Smooth muscle cell (in vitro differentiated cells): ENCODE measurements around the gene LSM3. TPM values are rescaled to one million over a fixed set of nuclear protein-coding genes. Genes with fewer than 3 reads are reported as not detected.

Source experiments
- DNase-seq: peaks from one replicate; lab custom pipeline; 2025; ENCODE audit not compliant: unreplicated experiment; lab: John Stamatoyannopoulos, UW
- H2AFZ ChIP-seq: fragments of 200-600 bp; sonication (generic); 2 replicates; pipeline ENCODE4 v1.6.0; 2016; ENCODE audit warnings: antibody characterized with exemption, low read depth, mild to moderate bottlenecking
- H3F3A ChIP-seq: fragments of 200-600 bp; sonication (generic); 2 replicates; pipeline ENCODE4 v1.6.0; 2017; ENCODE audit warnings: antibody characterized with exemption, low read depth
- H3K27ac ChIP-seq: fragments of 200-600 bp; sonication (generic); 2 replicates; pipeline ENCODE4 v1.5.1; 2016; ENCODE audit warnings: low read depth, mild to moderate bottlenecking
- H3K27me3 ChIP-seq: fragments of 200-600 bp; sonication (generic); 2 replicates; pipeline ENCODE4 v1.6.1; 2016; ENCODE audit warnings: low read depth, mild to moderate bottlenecking
- H3K36me3 ChIP-seq: fragments of 200-600 bp; sonication (generic); 2 replicates; pipeline ENCODE4 v1.5.1; 2016; ENCODE audit warnings: low read depth
- H3K4me1 ChIP-seq: fragments of 200-600 bp; sonication (generic); 2 replicates; pipeline ENCODE4 v1.5.1; 2016; ENCODE audit warnings: low read depth
- H3K4me2 ChIP-seq: fragments of 200-600 bp; sonication (generic); 2 replicates; pipeline ENCODE4 v1.6.0; 2016; ENCODE audit warnings: mild to moderate bottlenecking
- H3K4me3 ChIP-seq: fragments of 200-600 bp; sonication (generic); 2 replicates; pipeline ENCODE4 v1.5.1; 2016; ENCODE audit warnings: mild to moderate bottlenecking
- H3K79me2 ChIP-seq: fragments of 200-600 bp; sonication (generic); 2 replicates; pipeline ENCODE4 v1.6.0; 2016; ENCODE audit warnings: low read depth, mild to moderate bottlenecking
- H3K9ac ChIP-seq: fragments of 200-600 bp; sonication (generic); 2 replicates; pipeline ENCODE4 v1.6.0; 2016; ENCODE audit warnings: low read depth
- H3K9me3 ChIP-seq: fragments of 200-600 bp; sonication (generic); replicated peaks from 2 replicates; pipeline ENCODE4 v1.5.1; 2016; ENCODE audit warnings: low read depth
- H4K20me1 ChIP-seq: fragments of 200-600 bp; sonication (generic); 2 replicates; pipeline ENCODE4 v1.6.0; 2016; ENCODE audit warnings: low read depth
- WGBS: methylation state at CpG from one replicate; pipeline ENCODE4 v1.1.7; 2016; ENCODE audit warnings: low lambda C conversion rate; 5-methylcytosine and 5-hydroxymethylcytosine counted together
- polyA plus RNA-seq: library from polyadenylated mRNA; unstranded; fragments of >200 nt; fragmentation: Nextera tagmentation; extraction: Ambion mirVana; gene quantifications from 2 replicates; pipeline ENCODE4 v1.2.1, GENCODE V29; 2016
- total RNA-seq: library from RNA; depleted of rRNA; stranded (reverse); fragments of >200 nt; gene quantifications from 2 replicates; pipeline ENCODE4 v1.2.3, GENCODE V29; 2014
- TF ChIP-seq, protein P1 (sequence below): fragments of 200-600 bp; sonication (generic); IDR thresholded peaks from 2 replicates; pipeline ENCODE4 v1.5.1; 2017; ENCODE audit warnings: borderline replicate concordance, mild to moderate bottlenecking, antibody characterized with exemption; ENCODE audit not compliant: insufficient read depth, poor library complexity, severe bottlenecking

The LSM3 gene
- total and polyA plus RNA-seq, 2 experiments from 2014 or later, result 18.3 to 31.9 TPM

DNA sequence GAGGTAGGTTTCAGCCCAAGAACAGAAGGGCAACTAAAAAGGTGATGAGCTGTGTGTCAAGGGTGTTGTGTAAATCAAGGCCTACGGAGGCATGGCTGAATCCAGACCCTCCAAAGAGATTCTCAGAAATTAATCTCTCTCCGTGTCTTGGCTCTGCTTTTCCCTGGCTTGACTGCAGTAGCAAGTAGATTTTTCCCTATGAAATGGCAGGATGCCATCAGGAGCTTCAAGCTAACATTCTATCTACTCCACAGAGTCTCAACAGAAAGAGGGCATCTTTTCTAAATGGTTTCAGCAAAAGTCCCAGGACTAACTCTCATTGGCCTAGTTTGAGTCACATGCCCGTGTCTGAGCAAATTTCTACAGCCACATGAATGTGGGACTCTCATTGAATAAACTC lies 58.3 kb downstream of the LSM3 start:
- WGBS, result 99% methylated on average over 3 of the region's 3 CpGs
- no peak overlapping the region for H3K4me2 ChIP-seq
- no peaks in the 10 kb centered on the region for H3K4me1 ChIP-seq
- H3K27ac ChIP-seq, result no peak overlapping the region
- no peak overlapping the region for H3K9ac ChIP-seq
- no peaks in the 10 kb centered on the region for H3K79me2 ChIP-seq
- H3K27me3 ChIP-seq, result peaks cover 49% of the 10 kb centered on the region
- no peaks in the 10 kb centered on the region for H4K20me1 ChIP-seq
- DNase-seq, result no peak
- H3K4me3 ChIP-seq, result no peak overlapping the region
- no peaks in the 10 kb centered on the region for H3K36me3 ChIP-seq
- no peaks in the 10 kb centered on the region for H3K9me3 ChIP-seq
- H2AFZ ChIP-seq, result no peak overlapping the region
- H3F3A ChIP-seq, result peaks cover 6% of the 10 kb centered on the region
- TF ChIP-seq, protein P1, sequence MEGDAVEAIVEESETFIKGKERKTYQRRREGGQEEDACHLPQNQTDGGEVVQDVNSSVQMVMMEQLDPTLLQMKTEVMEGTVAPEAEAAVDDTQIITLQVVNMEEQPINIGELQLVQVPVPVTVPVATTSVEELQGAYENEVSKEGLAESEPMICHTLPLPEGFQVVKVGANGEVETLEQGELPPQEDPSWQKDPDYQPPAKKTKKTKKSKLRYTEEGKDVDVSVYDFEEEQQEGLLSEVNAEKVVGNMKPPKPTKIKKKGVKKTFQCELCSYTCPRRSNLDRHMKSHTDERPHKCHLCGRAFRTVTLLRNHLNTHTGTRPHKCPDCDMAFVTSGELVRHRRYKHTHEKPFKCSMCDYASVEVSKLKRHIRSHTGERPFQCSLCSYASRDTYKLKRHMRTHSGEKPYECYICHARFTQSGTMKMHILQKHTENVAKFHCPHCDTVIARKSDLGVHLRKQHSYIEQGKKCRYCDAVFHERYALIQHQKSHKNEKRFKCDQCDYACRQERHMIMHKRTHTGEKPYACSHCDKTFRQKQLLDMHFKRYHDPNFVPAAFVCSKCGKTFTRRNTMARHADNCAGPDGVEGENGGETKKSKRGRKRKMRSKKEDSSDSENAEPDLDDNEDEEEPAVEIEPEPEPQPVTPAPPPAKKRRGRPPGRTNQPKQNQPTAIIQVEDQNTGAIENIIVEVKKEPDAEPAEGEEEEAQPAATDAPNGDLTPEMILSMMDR, result no peak

DNA sequence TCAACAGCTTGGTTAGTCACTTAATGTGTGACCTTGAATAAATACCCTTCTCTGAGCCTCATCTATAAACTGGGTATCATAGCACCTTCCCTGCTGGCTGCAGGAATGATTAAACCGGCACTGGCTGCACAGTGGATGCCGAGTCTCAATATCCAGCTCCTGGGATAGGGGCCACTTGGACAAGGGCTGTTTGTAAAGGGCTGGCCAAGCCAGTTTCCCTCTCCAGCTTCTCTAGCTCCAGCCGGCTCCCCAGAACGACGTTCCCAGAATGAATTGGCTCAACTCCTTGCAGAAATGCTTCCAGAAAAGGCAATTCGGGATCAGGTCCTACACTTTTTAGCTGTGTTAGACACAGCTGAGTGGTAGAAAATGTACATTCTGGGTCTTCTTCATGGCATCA lies 58.8 kb downstream of the LSM3 start:
- 92% methylated on average over 6 of the region's 6 CpGs for WGBS

DNA sequence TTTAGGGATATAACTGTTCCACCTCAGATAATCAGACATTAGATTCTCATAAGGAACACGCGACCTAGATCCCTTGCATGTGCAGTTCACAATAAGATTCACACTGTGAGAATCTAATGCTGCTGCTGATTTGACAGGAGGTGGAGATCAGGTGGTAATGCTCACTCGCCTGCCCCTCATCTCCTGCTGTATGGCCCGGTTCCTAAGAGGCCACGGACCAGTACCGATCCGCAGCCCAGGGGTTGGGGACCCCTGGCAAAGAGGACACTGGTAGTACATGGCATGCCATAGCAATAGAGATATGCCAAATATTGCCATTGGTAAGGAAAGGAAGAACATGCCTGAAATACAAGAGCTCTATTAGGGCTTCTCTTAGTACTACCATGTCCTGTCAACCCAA lies 59.7 kb downstream of the LSM3 start:
- DNase-seq, result no peak
- TF ChIP-seq, protein P1, result no peak
- H3K27ac ChIP-seq, result no peak overlapping the region
- H3K9me3 ChIP-seq, result no peaks in the 10 kb centered on the region
- no peak overlapping the region for H3K9ac ChIP-seq
- peaks cover 3% of the 10 kb centered on the region for H3K4me1 ChIP-seq
- H4K20me1 ChIP-seq, result no peaks in the 10 kb centered on the region
- no peaks in the 10 kb centered on the region for H3F3A ChIP-seq
- no peaks in the 10 kb centered on the region for H3K36me3 ChIP-seq
- H3K4me3 ChIP-seq, result no peak overlapping the region
- H3K27me3 ChIP-seq, result peaks cover 49% of the 10 kb centered on the region
- no peak overlapping the region for H3K4me2 ChIP-seq
- WGBS, result 97% methylated on average over 7 of the region's 7 CpGs
- no peak overlapping the region for H2AFZ ChIP-seq
- H3K79me2 ChIP-seq, result no peaks in the 10 kb centered on the region

More for the DNA sequence above, 58.8 kb downstream of the LSM3 start:
- no peak overlapping the region for H3K4me2 ChIP-seq
- H3K4me3 ChIP-seq, result no peak overlapping the region
- peaks cover 2% of the 10 kb centered on the region for H3F3A ChIP-seq
- no peak for DNase-seq
- no peak overlapping the region for H2AFZ ChIP-seq
- H3K9ac ChIP-seq, result no peak overlapping the region
- H3K79me2 ChIP-seq, result no peaks in the 10 kb centered on the region
- H3K36me3 ChIP-seq, result no peaks in the 10 kb centered on the region
- H3K27ac ChIP-seq, result no peak overlapping the region
- H3K9me3 ChIP-seq, result no peaks in the 10 kb centered on the region
- H4K20me1 ChIP-seq, result no peaks in the 10 kb centered on the region
- H3K27me3 ChIP-seq, result peaks cover 49% of the 10 kb centered on the region
- TF ChIP-seq, protein P1, result no peak
- no peaks in the 10 kb centered on the region for H3K4me1 ChIP-seq

DNA sequence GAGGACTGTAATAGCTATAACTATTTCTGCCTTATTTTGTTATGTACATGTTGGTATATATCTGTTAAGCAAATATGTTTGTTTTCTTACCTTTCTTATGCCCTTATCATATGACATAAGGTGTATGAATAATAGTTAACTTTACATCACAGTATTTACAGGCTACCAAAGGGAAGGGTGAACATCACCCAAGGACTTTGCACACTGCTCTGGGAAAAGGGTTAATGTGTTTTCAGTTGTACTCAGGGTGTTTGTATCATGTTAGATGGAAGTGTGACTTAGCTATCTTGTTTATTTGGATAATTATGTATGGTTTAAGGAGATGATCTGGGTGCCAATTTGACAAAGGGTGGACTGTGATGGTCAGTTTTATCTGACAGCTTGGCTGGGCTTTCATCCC lies 60.3 kb downstream of the LSM3 start:
- Histone ChIP-seq H3K9ac (no peak overlapping the region), H3F3A (no peaks in the 10 kb centered on the region), H3K4me3 (no peak overlapping the region), H3K36me3 (no peaks in the 10 kb centered on the region), H3K9me3 (no peaks in the 10 kb centered on the region), H3K4me1 (peaks cover 3% of the 10 kb centered on the region), H4K20me1 (no peaks in the 10 kb centered on the region), H3K27me3 (peaks cover 49% of the 10 kb centered on the region), H3K79me2 (no peaks in the 10 kb centered on the region), H2AFZ (no peak overlapping the region), H3K27ac (no peak overlapping the region), H3K4me2 (no peak overlapping the region)
- TF ChIP-seq, protein P1, result no peak
- no peak for DNase-seq
